Measurements from ENCODE around the gene WWOX. TPM values are rescaled to one million over a fixed set of nuclear protein-coding genes. Genes with fewer than 3 reads are reported as not detected.

The WWOX gene
- total and polyA plus RNA-seq, 7 donors: 7.1 to 46.8 (median 16.1) TPM

DNA sequence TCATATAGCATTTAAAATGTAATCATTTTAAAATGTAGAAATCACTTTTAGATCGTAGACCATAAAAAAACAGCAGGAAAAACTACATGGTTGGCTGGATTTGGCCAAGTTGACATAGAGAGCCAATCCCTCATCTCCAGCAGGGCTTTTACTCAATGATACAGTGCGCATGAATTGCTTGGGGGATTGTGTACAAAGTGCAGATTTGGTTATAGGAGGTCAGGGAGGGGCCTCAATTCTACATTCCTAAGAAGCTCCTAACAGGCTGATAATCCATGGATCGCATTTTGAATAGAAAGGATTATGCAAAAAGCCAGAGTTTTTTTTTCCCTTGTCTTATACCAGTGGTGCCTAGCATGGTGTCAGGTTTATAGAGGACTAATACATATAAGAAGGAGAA, 1056.0 kb downstream of the WWOX start:
- H3K27me3 ChIP-seq: no peaks in the 10 kb centered on the region
- H3K27ac ChIP-seq: no peak overlapping the region
- TF ChIP-seq POLR2A (IDR thresholded peaks at IDR 0.05): no peak
- TF ChIP-seq EP300 (IDR thresholded peaks at IDR 0.05): no peak
- TF ChIP-seq, protein P1, sequence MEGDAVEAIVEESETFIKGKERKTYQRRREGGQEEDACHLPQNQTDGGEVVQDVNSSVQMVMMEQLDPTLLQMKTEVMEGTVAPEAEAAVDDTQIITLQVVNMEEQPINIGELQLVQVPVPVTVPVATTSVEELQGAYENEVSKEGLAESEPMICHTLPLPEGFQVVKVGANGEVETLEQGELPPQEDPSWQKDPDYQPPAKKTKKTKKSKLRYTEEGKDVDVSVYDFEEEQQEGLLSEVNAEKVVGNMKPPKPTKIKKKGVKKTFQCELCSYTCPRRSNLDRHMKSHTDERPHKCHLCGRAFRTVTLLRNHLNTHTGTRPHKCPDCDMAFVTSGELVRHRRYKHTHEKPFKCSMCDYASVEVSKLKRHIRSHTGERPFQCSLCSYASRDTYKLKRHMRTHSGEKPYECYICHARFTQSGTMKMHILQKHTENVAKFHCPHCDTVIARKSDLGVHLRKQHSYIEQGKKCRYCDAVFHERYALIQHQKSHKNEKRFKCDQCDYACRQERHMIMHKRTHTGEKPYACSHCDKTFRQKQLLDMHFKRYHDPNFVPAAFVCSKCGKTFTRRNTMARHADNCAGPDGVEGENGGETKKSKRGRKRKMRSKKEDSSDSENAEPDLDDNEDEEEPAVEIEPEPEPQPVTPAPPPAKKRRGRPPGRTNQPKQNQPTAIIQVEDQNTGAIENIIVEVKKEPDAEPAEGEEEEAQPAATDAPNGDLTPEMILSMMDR (IDR thresholded peaks at IDR 0.05): no peak
- no peak for TF ChIP-seq POLR2AphosphoS5 (IDR thresholded peaks at IDR 0.05)
- H3K4me1 ChIP-seq: no peaks in the 10 kb centered on the region
- H3K36me3 ChIP-seq: no peaks in the 10 kb centered on the region
- DNase-seq: no peak
- intact Hi-C loops (cut with DNase I): no loop called here
- H3K4me3 ChIP-seq: no peak overlapping the region
- no peaks in the 10 kb centered on the region for H3K9me3 ChIP-seq
- WGBS, 2 donors: 76 to 93% methylated on average over 3 of the region's 3 CpGs

DNA sequence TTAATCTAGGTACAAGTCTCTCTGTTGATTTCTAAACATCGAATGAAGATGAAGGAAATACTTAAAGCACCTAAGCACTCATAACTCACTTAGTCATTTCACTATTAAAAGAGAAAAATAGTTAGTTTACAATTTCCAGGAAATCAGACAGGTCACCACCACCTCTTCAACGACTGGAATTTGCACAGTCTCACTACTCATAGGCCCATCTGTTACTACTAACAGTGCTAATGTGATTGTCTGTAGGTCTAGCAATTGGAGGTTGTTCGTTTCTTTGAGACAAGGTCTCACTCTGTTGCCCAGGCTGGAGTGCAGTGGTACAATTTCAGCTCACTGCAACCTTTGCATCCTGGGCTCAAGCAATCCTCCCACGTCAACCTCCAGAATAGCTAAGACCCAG, 1056.5 kb downstream of the WWOX start:
- 84 to 88% methylated on average over 4 of the region's 4 CpGs for WGBS, 2 donors
- TF ChIP-seq POLR2AphosphoS5 (IDR thresholded peaks at IDR 0.05) (no peak), EP300 (IDR thresholded peaks at IDR 0.05) (no peak), POLR2A (IDR thresholded peaks at IDR 0.05) (no peak)
- TF ChIP-seq, protein P1 (IDR thresholded peaks at IDR 0.05): no peak
- H3K9me3 ChIP-seq: no peaks in the 10 kb centered on the region
- H3K4me3 ChIP-seq: no peak overlapping the region
- H3K4me1 ChIP-seq: no peaks in the 10 kb centered on the region
- H3K27ac ChIP-seq: no peak overlapping the region
- no peaks in the 10 kb centered on the region for H3K36me3 ChIP-seq
- intact Hi-C loops (cut with DNase I): no loop called here
- DNase-seq: no peak
- H3K27me3 ChIP-seq: no peaks in the 10 kb centered on the region

DNA sequence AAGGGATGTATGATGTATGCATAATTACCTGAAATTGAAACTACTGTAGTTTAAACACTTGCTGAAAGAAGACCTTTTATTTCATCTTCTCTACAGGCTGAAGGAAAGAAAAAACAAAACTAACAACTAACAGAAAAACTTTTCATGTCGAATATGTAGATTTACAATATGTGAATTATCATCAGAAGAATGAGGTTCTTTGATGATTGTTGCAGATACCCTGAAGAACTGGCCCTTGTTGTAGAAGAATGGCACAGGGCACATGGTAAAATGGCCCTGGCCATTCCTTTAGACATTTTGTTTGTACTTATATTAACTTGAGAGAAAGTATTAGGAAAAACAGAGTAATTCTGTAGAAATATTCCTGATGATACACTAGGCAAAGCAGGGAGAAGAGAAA, 1057.3 kb downstream of the WWOX start:
- WGBS, 2 donors: 46 to 76% methylated on average over 1 of the region's 1 CpG
- no peaks in the 10 kb centered on the region for H3K4me1 ChIP-seq
- TF ChIP-seq POLR2A (IDR thresholded peaks at IDR 0.05) (no peak), POLR2AphosphoS5 (IDR thresholded peaks at IDR 0.05) (no peak), EP300 (IDR thresholded peaks at IDR 0.05) (no peak)
- TF ChIP-seq, protein P1 (IDR thresholded peaks at IDR 0.05): no peak
- H3K9me3 ChIP-seq: no peaks in the 10 kb centered on the region
- H3K4me3 ChIP-seq: no peak overlapping the region
- no peaks in the 10 kb centered on the region for H3K27me3 ChIP-seq
- DNase-seq: no peak
- intact Hi-C loops (cut with DNase I): no loop called here
- H3K27ac ChIP-seq: no peak overlapping the region
- no peaks in the 10 kb centered on the region for H3K36me3 ChIP-seq

DNA sequence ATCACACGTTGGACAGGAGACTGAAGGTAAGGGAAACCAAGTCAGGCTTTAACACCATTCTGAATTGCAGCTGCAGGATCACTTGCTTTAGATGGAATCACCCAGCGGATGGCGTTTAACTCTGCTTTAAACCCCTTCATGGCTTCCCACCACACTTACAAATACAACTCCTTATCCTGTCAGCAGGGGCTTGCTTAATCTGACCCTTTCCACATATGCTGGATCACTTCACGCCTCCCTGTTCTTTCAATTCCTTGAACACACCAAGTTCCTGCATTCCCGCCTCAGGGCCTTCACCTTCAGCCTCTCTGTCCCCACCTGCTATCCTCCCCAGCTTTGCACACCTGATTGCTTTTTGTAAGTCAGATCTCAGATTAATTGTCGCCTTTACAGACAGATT, 1058.9 kb downstream of the WWOX start:
- H3K27ac ChIP-seq: no peak overlapping the region
- H3K4me3 ChIP-seq: no peak overlapping the region
- H3K9me3 ChIP-seq: no peaks in the 10 kb centered on the region
- intact Hi-C loops (cut with DNase I): no loop called here
- DNase-seq: no peak
- H3K36me3 ChIP-seq: no peaks in the 10 kb centered on the region
- H3K4me1 ChIP-seq: peaks cover 0 to 4% (median 3%) of the 10 kb centered on the region in 4 donors
- TF ChIP-seq POLR2A (IDR thresholded peaks at IDR 0.05) (no peak), EP300 (IDR thresholded peaks at IDR 0.05) (no peak), POLR2AphosphoS5 (IDR thresholded peaks at IDR 0.05) (no peak)
- H3K27me3 ChIP-seq: no peaks in the 10 kb centered on the region
- 93 to 94% methylated on average over 6 of the region's 6 CpGs for WGBS, 2 donors

DNA sequence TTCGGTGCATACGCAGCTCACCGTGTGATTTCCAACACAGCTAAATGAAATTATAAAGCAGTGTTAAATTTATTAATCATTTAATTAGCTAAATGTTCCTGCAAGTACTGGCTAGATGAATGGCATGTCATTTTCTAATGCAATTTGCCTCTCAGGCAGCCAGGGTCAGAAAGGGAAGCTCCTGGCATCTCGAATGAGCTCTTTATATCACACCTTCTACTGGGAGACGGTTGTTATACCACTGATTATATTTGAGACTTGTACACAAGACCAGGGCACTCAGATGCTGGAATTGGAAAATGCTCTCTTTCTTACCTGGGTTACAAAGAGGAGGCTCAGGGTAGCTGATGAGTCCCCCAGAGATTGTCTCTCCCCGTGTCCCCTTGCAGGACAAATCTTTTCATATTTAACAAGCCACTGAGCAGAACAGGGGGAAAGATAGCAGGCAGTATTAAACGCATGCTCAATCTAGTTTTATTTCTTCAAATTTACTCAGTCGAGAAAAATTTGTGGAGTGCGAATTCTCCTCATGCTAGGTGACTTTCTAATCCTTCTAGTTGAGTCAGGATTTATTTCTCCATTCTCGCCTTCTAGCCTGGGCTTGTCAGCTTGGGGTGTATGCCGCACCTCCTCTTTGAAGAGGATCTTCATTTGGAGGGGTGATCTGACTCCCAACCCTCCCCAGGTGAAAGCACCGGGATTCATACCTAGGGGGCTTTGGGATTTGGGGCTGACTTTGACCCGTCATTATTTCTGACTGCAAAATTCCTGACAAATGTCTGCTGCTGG, 1060.0 kb downstream of the WWOX start:
- no peaks in the 10 kb centered on the region for H3K27me3 ChIP-seq
- H3K9me3 ChIP-seq: no peaks in the 10 kb centered on the region
- peaks cover 0 to 12% (median 9%) of the 10 kb centered on the region in 4 donors for H3K4me1 ChIP-seq
- H3K27ac ChIP-seq: no peak overlapping the region
- 91 to 93% methylated on average over 13 of the region's 13 CpGs for WGBS, 2 donors
- no peaks in the 10 kb centered on the region for H3K36me3 ChIP-seq
- H3K4me3 ChIP-seq: no peak overlapping the region
- no peak for DNase-seq
- intact Hi-C loops (cut with DNase I): loop anchor here (10.0 kb wide), 1 partner anchor 85 kb away; no protein-coding TSS in a partner anchor
- no peak for TF ChIP-seq POLR2AphosphoS5 (IDR thresholded peaks at IDR 0.05)
- TF ChIP-seq, protein P1 (IDR thresholded peaks at IDR 0.05): no peak
